Astrocyte of the spinal cord (primary cell): ENCODE measurements around the gene KIF5C.

Experiments
- DNase-seq: peaks from one replicate; pipeline ENCODE4 v3.0.0; 2011; ENCODE audit warnings: low read depth, low spot score
- H3K4me3 ChIP-seq: 2 replicates; pipeline ENCODE4 v1.5.1; 2011; ENCODE audit warnings: low read depth, mild to moderate bottlenecking, low read length, moderate library complexity
- in situ Hi-C: cut with HindIII; loops from 2 replicates; pipeline ENCODE4 v1.10.0; 2017; ENCODE audit warnings: low sequenced_read_pairs
- TF ChIP-seq, protein P1 (sequence below): IDR thresholded peaks from 2 replicates; pipeline ENCODE4 v1.5.1; 2012; ENCODE audit warnings: low read depth, mild to moderate bottlenecking, low read length, inconsistent platforms

Gene KIF5C

DNA sequence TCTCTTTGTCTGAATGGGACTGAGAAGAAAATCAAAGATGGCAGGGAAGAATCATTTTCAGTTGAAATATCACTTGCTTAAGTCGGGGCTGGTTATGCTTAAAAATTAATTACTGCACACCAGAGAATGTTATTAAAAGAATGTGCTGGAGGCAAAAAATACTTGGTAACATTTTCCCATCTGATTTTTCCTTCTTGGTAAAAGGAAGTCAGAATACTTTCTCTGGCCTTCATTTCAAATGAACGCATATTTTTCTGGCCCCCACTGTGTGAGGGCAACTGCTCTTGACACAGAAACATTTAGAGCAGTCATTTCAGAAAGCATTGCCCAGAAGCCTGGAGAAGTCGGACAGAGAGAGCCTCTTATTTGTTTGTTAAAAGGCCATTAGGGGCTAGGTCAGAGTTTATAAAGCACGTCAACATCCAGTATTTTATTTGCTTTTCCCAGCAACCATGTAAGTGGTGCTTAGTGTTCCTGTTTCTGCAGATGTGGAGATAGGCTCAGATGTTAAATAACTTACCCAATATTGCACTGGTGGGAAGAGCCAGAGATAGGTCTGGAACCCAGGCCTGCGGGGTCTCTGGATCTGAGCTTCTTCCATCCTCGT is 130.5 kb downstream of the KIF5C start:
- in situ Hi-C loops: no loop called here
- TF ChIP-seq, protein P1, sequence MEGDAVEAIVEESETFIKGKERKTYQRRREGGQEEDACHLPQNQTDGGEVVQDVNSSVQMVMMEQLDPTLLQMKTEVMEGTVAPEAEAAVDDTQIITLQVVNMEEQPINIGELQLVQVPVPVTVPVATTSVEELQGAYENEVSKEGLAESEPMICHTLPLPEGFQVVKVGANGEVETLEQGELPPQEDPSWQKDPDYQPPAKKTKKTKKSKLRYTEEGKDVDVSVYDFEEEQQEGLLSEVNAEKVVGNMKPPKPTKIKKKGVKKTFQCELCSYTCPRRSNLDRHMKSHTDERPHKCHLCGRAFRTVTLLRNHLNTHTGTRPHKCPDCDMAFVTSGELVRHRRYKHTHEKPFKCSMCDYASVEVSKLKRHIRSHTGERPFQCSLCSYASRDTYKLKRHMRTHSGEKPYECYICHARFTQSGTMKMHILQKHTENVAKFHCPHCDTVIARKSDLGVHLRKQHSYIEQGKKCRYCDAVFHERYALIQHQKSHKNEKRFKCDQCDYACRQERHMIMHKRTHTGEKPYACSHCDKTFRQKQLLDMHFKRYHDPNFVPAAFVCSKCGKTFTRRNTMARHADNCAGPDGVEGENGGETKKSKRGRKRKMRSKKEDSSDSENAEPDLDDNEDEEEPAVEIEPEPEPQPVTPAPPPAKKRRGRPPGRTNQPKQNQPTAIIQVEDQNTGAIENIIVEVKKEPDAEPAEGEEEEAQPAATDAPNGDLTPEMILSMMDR: no peak
- no peak overlapping the region for H3K4me3 ChIP-seq
- peak; percentile 5 for DNase-seq

DNA sequence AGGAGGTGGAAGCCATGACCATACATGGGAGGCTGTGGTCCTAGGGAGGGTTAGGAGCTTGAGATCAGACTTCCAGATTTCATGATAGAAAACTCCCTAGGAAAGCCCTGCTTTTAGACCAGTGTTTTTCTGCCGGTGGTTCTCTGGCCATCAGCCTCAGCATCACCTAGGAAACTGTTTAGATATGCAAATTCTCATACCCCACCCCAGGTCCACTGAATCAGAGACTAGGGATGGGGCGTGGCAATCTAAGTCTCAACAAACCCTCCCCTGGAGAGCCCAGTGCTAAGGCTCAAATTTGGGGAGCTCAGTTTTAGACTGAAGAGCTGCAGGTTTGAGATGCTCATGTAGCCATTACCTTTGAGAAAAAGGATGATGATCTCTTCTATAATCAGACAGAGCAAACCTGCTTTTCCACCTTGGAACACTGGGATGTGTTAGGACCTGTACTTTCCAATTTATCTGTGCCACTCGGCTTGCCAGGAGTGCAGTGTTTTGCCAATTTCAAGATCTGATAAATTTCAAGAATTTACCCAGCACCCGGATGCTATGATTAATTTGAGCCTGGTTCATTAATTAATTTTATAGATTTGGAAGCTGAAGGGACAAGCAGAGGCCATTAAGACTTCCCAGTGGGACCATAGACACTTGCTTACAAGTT is 132.0 kb downstream of the KIF5C start:
- TF ChIP-seq, protein P1: no peak

DNA sequence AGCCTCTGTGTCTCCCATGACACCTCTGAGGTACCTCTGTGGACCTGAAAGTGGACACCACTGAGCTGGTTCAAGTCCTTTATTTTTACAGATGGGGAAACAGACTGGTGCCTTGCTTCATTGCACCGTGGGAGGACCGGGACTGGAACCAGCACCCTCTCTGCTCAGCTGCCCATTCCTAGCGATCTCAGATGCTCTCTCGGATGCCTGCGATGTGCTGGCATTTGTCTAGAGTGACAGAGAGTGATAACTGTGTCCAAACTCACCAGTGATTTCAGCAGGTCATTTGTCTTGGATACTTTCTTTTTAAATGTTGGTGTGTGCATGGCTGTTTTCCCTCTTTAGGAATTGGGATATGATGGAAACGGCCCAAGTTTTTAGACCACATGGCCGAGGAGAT is 133.4 kb downstream of the KIF5C start:
- H3K4me3 ChIP-seq: no peak overlapping the region
- in situ Hi-C loops: no loop called here
- TF ChIP-seq, protein P1: no peak
- DNase-seq: no peak

More for the DNA sequence above, 132.0 kb downstream of the KIF5C start:
- in situ Hi-C loops: no loop called here
- no peak overlapping the region for H3K4me3 ChIP-seq
- DNase-seq: no peak

DNA sequence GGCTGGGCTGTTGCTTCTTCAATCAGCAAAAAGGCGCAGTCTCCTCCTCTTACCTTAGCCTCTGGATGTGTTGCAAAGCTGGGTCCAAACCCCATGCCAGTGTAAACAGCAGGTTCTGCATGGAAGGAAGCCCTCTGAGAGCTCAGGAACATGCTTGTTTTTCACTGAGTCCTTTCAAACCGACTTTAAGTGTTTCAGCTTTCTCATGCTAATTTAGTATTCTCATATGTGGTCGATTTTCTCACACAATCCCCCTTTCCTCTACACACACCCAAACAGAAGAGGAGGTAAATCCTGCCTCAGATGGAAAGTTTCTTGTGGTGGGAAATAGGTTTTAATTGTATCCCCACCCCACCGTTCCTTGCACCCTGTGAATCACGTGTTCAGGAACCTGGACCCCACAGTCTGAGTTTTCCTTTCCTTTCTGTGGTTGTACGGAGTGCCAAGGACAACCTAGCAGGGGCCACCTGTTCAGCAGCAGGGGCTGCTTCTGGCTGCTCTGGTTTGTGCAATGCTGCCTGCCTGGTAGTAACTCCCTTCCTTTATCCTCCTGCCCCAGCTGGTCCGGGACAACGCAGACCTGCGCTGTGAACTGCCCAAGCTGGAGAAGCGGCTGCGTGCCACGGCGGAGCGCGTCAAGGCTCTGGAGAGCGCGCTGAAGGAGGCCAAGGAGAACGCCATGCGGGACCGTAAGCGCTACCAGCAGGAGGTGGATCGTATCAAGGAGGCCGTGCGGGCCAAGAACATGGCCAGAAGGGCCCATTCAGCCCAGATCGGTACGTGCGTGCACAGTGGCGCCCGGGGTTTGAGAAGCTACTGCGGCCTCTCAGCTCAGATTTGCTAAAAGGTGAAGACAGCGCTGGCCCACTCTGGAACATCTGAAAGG is 134.8 kb downstream of the KIF5C start:
- in situ Hi-C loops: no loop called here
- DNase-seq: no peak
- TF ChIP-seq, protein P1: no peak
- H3K4me3 ChIP-seq: no peak overlapping the region

DNA sequence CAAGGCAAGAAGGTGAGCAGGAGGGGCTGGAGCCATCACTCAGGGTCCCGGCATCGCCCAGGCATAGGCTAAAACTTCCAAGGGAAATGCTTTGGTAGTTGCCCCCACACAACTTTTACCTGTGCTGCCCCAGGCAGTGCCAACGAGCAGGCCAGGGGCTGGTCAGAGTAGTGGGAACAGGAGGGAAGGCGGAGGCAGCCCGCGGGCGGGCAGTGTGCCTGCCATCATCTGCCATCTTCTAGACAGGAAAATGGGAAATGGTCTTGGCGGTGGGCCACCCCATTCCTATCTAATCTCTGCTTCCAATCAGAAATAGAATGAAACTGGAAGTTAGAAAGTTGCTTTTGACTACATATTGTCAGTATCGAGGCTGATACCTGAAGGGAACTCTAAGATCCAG is 137.5 kb downstream of the KIF5C start:
- in situ Hi-C loops: no loop called here
- H3K4me3 ChIP-seq: no peak overlapping the region
- TF ChIP-seq, protein P1: no peak
- DNase-seq: no peak

DNA sequence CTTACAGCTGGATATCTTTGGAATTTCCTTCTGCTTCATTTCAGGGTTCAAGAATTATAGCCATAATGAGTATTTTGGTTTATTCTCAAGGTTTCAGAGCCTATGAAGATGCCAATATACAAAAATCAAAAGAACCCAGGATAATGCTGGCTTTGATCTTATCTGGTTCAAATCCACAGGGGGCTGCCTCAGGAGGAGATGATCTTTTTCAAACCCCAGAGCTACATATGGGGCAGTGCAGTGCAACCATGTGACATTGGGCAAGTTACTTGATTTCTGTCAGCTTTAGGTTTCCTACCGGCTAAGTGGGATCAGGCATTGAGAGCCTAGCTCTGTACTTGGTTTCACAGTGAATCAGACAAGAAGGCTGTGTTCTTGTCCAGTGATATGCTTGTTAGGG is 140.5 kb downstream of the KIF5C start:
- in situ Hi-C loops: no loop called here
- no peak overlapping the region for H3K4me3 ChIP-seq
- TF ChIP-seq, protein P1: no peak
- DNase-seq: no peak
